ENCODE results near the gene CCS. TPM values are rescaled to one million over a fixed set of nuclear protein-coding genes. Genes with fewer than 3 reads are reported as not detected.

Gene CCS
- total RNA-seq, 3 donors from 2014 or later (not counting 1 experiment from before 2014, with no cell fraction given) = 27.1 to 35.6 (median 32.4) TPM

GRCh38 chr11:66614073-66614472, 21.1 kb downstream of the CCS start:
- Mint-ChIP-seq H3K27ac (no peak overlapping the region), H3K27me3 (ENCODE audit: low read depth in 2 of 2) (no peaks in the 10 kb centered on the region), H3K9me3 (no peaks in the 10 kb centered on the region), H3K36me3 (no peaks in the 10 kb centered on the region), H3K4me1 (peaks cover 38 to 44% of the 10 kb centered on the region in 2 donors), H3K4me3 (no peak overlapping the region)
- peaks cover 3% of the 10 kb centered on the region for H3K36me3 ChIP-seq (ENCODE audit: control insufficient read depth, insufficient read depth, low read length)
- intact Hi-C loops (cut with micrococcal nuclease) = no loop called here
- ATAC-seq (no peak), DNase-seq (no peak)
- WGBS (ENCODE audit: insufficient coverage) = 95% methylated on average over 13 of the region's 13 CpGs
- TF ChIP-seq CTCF (IDR thresholded peaks at IDR 0.05) = no peak
- peaks cover 42% of the 10 kb centered on the region for H3K4me1 ChIP-seq (ENCODE audit: control insufficient read depth, insufficient read depth, low read length)
- H3K27me3 ChIP-seq (ENCODE audit: control insufficient read depth, insufficient read depth, low read length) = no peaks in the 10 kb centered on the region
- no peaks in the 10 kb centered on the region for H3K9me3 ChIP-seq (ENCODE audit: control insufficient read depth, insufficient read depth, low read length)
- no peak overlapping the region for H3K4me3 ChIP-seq (ENCODE audit: low read length)
- H3K27ac ChIP-seq (ENCODE audit: low read length) = no peak overlapping the region

DNA sequence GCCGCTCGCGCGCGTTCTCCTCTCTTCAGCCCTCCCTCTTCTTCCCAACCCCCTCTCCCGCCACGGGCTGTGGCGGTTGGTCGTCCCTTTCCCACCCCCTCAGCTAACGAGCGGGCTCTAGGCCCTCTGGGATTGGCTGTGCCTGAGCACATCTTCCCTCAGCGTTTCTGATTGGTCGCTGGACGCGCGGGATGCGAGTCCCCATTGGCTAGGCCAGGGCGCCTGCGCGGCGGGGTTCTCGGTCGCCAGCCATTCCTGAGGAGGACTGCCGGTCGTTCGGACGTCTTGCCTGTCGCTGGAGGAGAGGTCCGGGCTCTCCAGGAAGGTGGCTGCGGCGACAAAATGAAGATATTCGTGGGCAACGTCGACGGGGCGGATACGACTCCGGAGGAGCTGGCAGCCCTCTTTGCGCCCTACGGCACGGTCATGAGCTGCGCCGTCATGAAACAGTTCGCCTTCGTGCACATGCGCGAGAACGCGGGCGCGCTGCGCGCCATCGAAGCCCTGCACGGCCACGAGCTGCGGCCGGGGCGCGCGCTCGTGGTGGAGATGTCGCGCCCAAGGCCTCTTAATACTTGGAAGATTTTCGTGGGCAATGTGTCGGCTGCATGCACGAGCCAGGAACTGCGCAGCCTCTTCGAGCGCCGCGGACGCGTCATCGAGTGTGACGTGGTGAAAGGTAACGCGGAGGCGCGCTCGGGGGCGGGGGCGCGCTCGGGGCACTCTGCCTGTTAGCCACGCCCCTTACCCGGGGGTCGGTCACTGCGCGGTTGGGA, 23.6 kb downstream of the CCS start, which contains the start of gene RBM14:
Gene RBM14, plus strand, starts transcription at position 252 of the 776 bp plus-strand sequence. Its CDS starts 91 bp downstream, at position 343.
- H3K27me3 Mint-ChIP-seq (ENCODE audit: low read depth in 2 of 2) = no peaks in the 10 kb centered on the region
- no peaks in the 10 kb centered on the region for H3K36me3 Mint-ChIP-seq
- H3K4me1 Mint-ChIP-seq = peaks cover 45 to 46% of the 10 kb centered on the region in 2 donors
- peak; percentile 99 for DNase-seq
- Histone ChIP-seq H3K4me1 (ENCODE audit: control insufficient read depth, insufficient read depth, low read length) (peaks cover 47% of the 10 kb centered on the region), H3K27me3 (ENCODE audit: control insufficient read depth, insufficient read depth, low read length) (no peaks in the 10 kb centered on the region), H3K27ac (ENCODE audit: low read length) (peak within 1 kb of the TSS; percentile 95), H3K9me3 (ENCODE audit: control insufficient read depth, insufficient read depth, low read length) (no peaks in the 10 kb centered on the region), H3K4me3 (ENCODE audit: low read length) (peak within 1 kb of the TSS; percentile 94), H3K36me3 (ENCODE audit: control insufficient read depth, insufficient read depth, low read length) (peaks cover 6% of the 10 kb centered on the region)
- intact Hi-C loops (cut with micrococcal nuclease) = loop anchor here (1.0 kb wide), 4 partner anchors 22 to 70 kb away; partner anchors contain the start of genes ACTN3, CCDC87, CCS and RBM4
- H3K9me3 Mint-ChIP-seq = no peaks in the 10 kb centered on the region
- peak within 1 kb of the TSS; percentile 99 to 100 for H3K27ac Mint-ChIP-seq
- peak; percentile 79 to 94 (median 86) for ATAC-seq
- no peak for TF ChIP-seq CTCF (IDR thresholded peaks at IDR 0.05)
- peak within 1 kb of the TSS; percentile 99 for H3K4me3 Mint-ChIP-seq
- under 1% methylated on average over 90 of the region's 90 CpGs for WGBS (ENCODE audit: insufficient coverage)

GRCh38 chr11:66617155-66617834, 24.3 kb downstream of the CCS start:
- Mint-ChIP-seq H3K27ac (peak overlapping the region; percentile 99 to 100), H3K36me3 (no peaks in the 10 kb centered on the region), H3K4me3 (peak overlapping the region; percentile 99), H3K9me3 (no peaks in the 10 kb centered on the region), H3K4me1 (peaks cover 53 to 54% of the 10 kb centered on the region in 2 donors), H3K27me3 (ENCODE audit: low read depth in 2 of 2) (no peaks in the 10 kb centered on the region)
- Histone ChIP-seq H3K9me3 (ENCODE audit: control insufficient read depth, insufficient read depth, low read length) (no peaks in the 10 kb centered on the region), H3K36me3 (ENCODE audit: control insufficient read depth, insufficient read depth, low read length) (peaks cover 6% of the 10 kb centered on the region), H3K4me1 (ENCODE audit: control insufficient read depth, insufficient read depth, low read length) (peaks cover 53% of the 10 kb centered on the region), H3K27me3 (ENCODE audit: control insufficient read depth, insufficient read depth, low read length) (no peaks in the 10 kb centered on the region), H3K27ac (ENCODE audit: low read length) (peak overlapping the region; percentile 95), H3K4me3 (ENCODE audit: low read length) (peak overlapping the region; percentile 94)
- ATAC-seq (peak in 1 of 3 donors; percentile 3), DNase-seq (peak in 1 of 2 donors; percentile 75)
- no peak for TF ChIP-seq CTCF (IDR thresholded peaks at IDR 0.05)
- under 1% methylated on average over 38 of the region's 38 CpGs for WGBS (ENCODE audit: insufficient coverage)
- intact Hi-C loops (cut with micrococcal nuclease) = no loop called here
